ENCODE measurements around the gene GTF2H4.
"Not testable (repeated sequence)": the region's sequence is repeated elsewhere in the genome, so short reads cannot be mapped to it uniquely, and the experiment has no call there.

GTF2H4 gene

GRCh38 chr6:30895343-30895742 lies 12.7 kb upstream of the GTF2H4 start:
- DNase-seq: no peak

DNA sequence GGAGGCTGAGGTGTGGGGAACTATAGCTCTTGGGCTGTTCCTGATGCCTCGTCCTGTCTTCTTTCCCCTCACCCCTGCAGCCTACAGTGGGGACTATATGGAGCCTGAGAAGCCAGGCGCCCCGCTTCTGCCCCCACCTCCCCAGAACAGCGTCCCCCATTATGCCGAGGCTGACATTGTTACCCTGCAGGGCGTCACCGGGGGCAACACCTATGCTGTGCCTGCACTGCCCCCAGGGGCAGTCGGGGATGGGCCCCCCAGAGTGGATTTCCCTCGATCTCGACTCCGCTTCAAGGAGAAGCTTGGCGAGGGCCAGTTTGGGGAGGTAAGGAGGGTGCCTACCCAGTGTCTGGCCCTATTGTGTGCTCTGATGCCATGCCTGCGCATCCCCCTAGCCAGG lies 11.5 kb upstream of the GTF2H4 start:
- DNase-seq: no peak

DNA sequence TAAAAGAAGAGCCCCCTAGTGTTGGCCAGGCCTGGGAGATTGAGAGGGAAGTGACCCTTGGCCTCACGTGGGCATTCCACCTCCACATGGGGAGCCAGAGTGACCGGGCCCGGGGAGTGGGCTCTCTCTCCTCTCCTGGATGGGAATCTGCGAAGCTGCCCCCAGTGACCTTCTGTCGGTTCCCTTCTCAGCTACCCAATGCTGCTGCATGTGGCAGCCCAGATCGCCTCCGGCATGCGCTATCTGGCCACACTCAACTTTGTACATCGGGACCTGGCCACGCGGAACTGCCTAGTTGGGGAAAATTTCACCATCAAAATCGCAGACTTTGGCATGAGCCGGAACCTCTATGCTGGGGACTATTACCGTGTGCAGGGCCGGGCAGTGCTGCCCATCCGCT lies 10.1 kb upstream of the GTF2H4 start:
- DNase-seq: no peak

DNA sequence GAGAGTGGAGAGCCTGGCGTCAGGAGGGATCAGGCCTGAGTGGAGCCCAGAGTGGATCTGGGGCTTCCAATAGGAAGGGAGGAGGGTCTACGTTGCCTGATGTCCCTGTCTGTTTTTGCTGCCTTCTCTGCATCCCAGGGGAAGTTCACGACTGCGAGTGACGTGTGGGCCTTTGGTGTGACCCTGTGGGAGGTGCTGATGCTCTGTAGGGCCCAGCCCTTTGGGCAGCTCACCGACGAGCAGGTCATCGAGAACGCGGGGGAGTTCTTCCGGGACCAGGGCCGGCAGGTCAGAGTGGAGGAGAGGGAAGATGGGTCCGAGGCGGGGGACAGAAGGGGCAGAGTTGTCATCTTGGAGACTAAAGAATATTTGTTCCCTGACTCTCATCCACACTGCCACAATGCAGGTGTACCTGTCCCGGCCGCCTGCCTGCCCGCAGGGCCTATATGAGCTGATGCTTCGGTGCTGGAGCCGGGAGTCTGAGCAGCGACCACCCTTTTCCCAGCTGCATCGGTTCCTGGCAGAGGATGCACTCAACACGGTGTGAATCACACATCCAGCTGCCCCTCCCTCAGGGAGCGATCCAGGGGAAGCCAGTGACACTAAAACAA lies 9.2 kb upstream of the GTF2H4 start:
- no peak for DNase-seq

- no peak for DNase-seq
Measured at GRCh38 chr6:30900863-30901417, 7.1 kb upstream of the GTF2H4 start.

DNA sequence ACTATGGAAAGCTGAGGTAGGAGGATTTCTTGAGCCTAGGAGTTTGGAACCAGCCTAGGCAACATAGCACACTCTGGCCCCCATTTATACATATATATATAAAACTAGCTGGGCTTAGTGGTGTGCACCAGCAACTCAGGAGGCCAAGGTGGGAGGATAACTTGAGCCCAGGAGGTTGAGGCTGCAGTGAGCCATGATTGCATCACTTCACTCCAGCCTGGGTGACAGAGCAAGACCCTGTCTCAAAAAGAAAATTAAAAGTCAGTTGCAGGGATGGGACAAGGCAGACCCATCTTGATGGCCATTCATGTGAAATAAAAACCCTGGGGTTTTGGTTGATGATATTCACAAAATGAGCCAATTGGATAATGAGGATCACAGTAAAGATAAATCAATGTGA lies 6.6 kb upstream of the GTF2H4 start:
- no peak for DNase-seq

- not testable (repeated sequence) for DNase-seq
Measured at GRCh38 chr6:30902196-30902595, 5.8 kb upstream of the GTF2H4 start.

- no peak for DNase-seq
Measured at GRCh38 chr6:30902709-30903108, 5.3 kb upstream of the GTF2H4 start.

DNA sequence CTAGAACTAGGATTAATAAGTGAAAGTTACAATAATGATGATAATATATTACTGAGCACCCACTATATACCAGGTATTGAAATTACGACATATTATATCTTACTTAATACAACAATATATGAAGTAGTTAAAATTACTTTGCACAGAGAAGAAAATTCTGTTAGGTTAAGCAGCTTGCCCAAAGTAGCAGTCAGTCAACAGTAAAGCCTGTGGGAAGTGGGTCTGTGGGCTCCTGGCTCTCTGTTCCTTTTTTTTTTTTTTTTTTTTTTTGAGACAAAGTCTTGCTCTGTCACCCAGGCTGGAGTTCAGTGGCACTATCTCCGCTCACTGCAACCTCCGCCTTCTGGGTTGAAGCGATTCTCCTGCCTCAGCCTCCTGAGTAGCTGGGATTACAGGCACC lies 4.8 kb upstream of the GTF2H4 start:
- no peak for DNase-seq

GRCh38 chr6:30907290-30907757 lies 683 bp upstream of the GTF2H4 start:
- DNase-seq: not testable (repeated sequence)

DNA sequence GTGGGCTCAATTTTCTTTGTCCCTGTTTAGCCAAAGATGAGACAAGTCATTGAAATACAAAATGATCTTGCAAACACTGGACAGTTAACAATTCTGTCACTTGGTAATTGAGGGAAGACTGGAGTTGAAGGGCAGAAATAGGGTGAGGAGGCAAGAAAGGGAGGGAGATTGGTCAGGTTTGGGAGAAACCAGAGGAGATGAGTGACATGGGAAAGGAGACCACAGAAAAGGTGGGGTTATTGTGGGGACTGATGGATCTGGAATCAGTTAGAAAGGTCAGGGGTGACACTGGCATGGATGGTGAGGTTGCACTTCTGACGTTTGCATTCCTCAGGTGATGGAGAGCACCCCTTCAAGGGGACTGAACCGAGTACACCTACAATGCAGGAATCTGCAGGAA lies 693 bp downstream of the GTF2H4 start:
- no peak for DNase-seq

GRCh38 chr6:30910473-30910872 lies 2.5 kb downstream of the GTF2H4 start:
- not testable (repeated sequence) for DNase-seq

- DNase-seq: no peak
Measured at GRCh38 chr6:30912746-30913520, 4.9 kb downstream of the GTF2H4 start.

- DNase-seq: no peak
Measured at GRCh38 chr6:30913721-30914075, 5.7 kb downstream of the GTF2H4 start.

DNA sequence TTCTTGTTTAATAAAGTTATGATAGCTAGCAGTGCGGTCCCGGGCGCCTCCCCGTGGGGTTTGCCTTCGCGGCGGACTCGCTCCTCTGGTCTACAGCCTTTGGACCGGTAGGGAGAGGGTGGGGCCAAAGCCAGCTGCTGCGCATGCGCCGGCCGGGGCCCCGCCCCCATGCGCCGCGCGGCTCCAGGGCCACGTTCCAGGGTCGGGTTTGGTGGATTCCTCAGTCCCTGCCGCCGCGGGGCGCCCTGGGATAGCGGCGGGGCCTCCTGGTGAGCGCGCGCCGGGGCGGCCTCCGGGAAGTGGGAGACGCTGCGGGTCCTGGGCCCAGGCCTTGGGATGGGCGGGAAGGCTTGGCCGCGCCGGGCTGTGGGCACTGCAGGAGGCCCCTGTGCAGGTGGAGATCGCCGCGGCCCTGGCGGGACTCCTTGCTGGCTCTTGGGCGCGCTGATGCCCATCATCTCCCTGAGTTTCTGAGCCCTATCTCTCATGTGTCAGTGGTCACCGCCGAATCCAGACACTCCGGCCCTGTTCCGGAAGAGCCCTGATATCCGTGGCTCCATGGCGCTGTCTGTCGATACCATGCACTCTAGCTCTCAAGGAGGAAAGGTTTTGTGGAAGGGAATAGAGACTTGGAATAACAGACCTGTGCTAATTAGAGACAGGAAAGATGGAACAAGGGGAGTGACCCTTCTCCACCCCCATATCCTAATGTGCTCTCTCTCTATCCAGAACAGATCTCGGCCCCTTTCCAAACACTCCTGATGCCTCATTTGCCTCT lies 6.3 kb downstream of the GTF2H4 start, which contains the start of gene VARS2:
Gene VARS2, plus strand, starts transcription at position 163 of the 778 bp plus-strand sequence. Its CDS starts 599 bp downstream, at position 762.
- peak; percentile 95 for DNase-seq

DNA sequence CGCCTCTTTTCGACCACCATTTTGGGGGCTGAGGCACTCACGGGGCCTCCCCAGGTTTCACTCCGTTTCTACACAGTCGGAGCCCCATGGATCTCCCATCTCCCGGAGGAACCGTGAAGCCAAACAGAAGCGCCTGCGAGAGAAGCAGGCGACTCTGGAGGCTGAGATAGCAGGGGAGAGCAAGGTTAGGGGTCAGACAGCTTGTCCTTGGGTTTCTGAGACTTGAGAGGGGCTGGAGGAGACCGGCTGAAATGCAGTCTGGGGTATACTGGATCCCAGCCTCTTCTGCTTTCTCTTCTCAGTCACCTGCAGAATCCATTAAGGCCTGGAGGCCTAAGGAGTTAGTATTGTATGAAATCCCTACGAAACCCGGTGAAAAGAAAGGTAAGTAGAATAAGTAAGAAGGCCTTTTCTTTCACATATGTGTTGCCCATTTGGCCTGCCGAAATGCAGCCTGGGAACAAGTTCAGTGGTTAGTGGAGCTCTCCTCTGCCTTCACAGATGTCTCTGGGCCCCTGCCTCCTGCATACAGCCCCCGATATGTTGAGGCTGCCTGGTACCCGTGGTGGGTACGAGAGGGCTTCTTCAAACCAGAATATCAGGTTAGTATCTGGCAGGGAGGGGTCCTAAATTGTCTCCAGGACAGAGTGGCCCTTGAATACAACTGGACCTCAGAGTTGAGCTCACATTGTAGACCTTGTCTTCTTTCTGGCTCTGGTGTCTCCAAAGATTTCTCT lies 7.0 kb downstream of the GTF2H4 start:
- no peak for DNase-seq

- peak; percentile 74 for DNase-seq
Measured at GRCh38 chr6:30915591-30915946, 7.6 kb downstream of the GTF2H4 start.

GRCh38 chr6:30917041-30917440 lies 9.0 kb downstream of the GTF2H4 start:
- no peak for DNase-seq

GRCh38 chr6:30917487-30917886 lies 9.5 kb downstream of the GTF2H4 start:
- DNase-seq: no peak

DNA sequence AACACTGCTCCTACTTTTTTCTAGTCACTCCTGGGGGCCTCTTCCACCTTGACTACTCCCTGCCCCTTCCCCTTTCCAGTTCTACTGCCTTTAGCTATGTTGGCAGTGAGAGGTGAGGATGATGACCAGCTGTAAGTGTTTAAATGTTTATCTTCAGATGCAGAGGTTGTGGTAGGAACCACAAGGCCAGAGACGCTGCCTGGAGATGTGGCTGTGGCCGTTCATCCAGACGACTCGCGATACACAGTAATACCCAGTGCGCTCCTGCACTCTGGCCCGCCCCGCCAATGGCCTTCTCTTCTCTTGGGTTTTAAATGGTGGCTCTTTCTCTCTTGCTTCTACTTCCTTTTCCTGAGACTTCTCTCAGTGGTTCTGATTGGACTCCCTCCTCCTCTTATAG lies 10.7 kb downstream of the GTF2H4 start:
- DNase-seq: no peak

DNA sequence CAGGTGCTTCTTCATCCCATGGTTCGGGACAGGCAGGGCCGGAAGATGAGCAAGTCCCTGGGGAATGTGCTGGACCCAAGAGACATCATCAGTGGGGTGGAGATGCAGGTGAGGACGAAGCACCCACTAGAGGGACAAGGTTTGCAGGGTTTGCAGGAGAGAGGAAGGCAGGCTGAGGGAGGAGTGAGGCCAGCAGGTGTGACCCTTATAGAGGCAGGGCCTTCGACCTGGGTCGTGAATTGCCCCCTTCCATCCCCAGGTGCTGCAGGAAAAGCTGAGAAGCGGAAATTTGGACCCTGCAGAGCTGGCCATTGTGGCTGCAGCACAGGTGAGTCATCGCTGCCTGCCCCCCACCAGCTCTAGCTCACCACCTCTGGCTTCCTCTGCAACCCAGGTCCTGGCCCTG lies 14.4 kb downstream of the GTF2H4 start:
- DNase-seq: no peak

GRCh38 chr6:30924040-30924627 lies 16.1 kb downstream of the GTF2H4 start:
- not testable (repeated sequence) for DNase-seq
